ENCODE results near the gene TREML4. TPM values are rescaled to one million over a fixed set of nuclear protein-coding genes. Genes with fewer than 3 reads are reported as not detected.

The TREML4 gene
- total and polyA plus RNA-seq, 3 donors from 2014 or later, result not detected

DNA sequence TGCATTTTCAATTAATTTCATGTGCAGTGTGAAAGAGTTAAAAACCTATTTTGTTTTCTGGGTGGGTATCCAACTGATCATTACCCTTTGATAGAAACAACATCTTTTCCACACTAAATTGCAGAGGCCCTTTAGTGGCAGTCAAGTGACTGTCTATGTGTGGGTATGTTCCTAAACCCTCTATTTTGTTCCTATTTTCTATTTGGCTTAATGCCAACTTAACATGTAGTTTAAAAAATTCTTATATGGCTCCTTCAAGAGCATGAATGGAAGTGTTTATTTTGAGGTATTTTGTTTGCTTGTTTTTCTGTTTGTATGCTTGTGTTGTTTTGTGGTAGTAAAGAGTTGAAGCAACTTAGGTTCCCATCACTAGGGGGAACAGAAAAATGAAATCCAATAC is 38.4 kb downstream of the TREML4 start:
- intact Hi-C loops (cut with DNase I; ENCODE audit: low total_unique reads), result no loop called here
- Histone ChIP-seq H3K9me3 (no peaks in the 10 kb centered on the region), H3K27me3 (no peaks in the 10 kb centered on the region), H3K36me3 (ENCODE audit: low read depth, missing control alignments) (no peaks in the 10 kb centered on the region), H3K4me3 (no peak overlapping the region), H3K27ac (no peak overlapping the region), H3K4me1 (no peaks in the 10 kb centered on the region)
- no peak for DNase-seq
- no peak for TF ChIP-seq POLR2A (IDR thresholded peaks at IDR 0.05)
- no peak for TF ChIP-seq CTCF (IDR thresholded peaks at IDR 0.05)

GRCh38 chr6:41268478-41268877 is 40.3 kb downstream of the TREML4 start:
- intact Hi-C loops (cut with DNase I; ENCODE audit: low total_unique reads), result no loop called here
- H3K36me3 ChIP-seq (ENCODE audit: low read depth, missing control alignments), result no peaks in the 10 kb centered on the region
- H3K27me3 ChIP-seq, result no peaks in the 10 kb centered on the region
- H3K4me1 ChIP-seq, result no peaks in the 10 kb centered on the region
- no peak overlapping the region for H3K27ac ChIP-seq
- DNase-seq, result no peak
- H3K4me3 ChIP-seq, result no peak overlapping the region
- TF ChIP-seq POLR2A (IDR thresholded peaks at IDR 0.05) (no peak), CTCF (IDR thresholded peaks at IDR 0.05) (no peak)
- no peaks in the 10 kb centered on the region for H3K9me3 ChIP-seq

- Histone ChIP-seq H3K27me3 (no peaks in the 10 kb centered on the region), H3K4me3 (no peak overlapping the region), H3K4me1 (no peaks in the 10 kb centered on the region), H3K36me3 (ENCODE audit: low read depth, missing control alignments) (no peaks in the 10 kb centered on the region), H3K27ac (no peak overlapping the region), H3K9me3 (no peaks in the 10 kb centered on the region)
- TF ChIP-seq POLR2A (IDR thresholded peaks at IDR 0.05), result no peak
- no peak for TF ChIP-seq CTCF (IDR thresholded peaks at IDR 0.05)
- intact Hi-C loops (cut with DNase I; ENCODE audit: low total_unique reads), result no loop called here
- DNase-seq, result no peak
- WGBS, 2 donors, result 88 to 97% methylated on average over 2 of the region's 2 CpGs
These were observed 41.0 kb downstream of the TREML4 start for GRCh38 chr6:41269166-41269565.

- no peaks in the 10 kb centered on the region for H3K4me1 ChIP-seq
- WGBS, 2 donors, result 79 to 89% methylated on average over 4 of the region's 4 CpGs
- H3K27ac ChIP-seq, result no peak overlapping the region
- intact Hi-C loops (cut with DNase I; ENCODE audit: low total_unique reads), result no loop called here
- H3K4me3 ChIP-seq, result no peak overlapping the region
- no peak for DNase-seq
- TF ChIP-seq POLR2A (IDR thresholded peaks at IDR 0.05), result no peak
- TF ChIP-seq CTCF (IDR thresholded peaks at IDR 0.05), result no peak
- no peaks in the 10 kb centered on the region for H3K27me3 ChIP-seq
- H3K36me3 ChIP-seq (ENCODE audit: low read depth, missing control alignments), result no peaks in the 10 kb centered on the region
- no peaks in the 10 kb centered on the region for H3K9me3 ChIP-seq
These were observed 41.6 kb downstream of the TREML4 start for GRCh38 chr6:41269716-41270115.

- Histone ChIP-seq H3K4me3 (no peak overlapping the region), H3K36me3 (ENCODE audit: low read depth, missing control alignments) (no peaks in the 10 kb centered on the region), H3K4me1 (no peaks in the 10 kb centered on the region), H3K9me3 (no peaks in the 10 kb centered on the region), H3K27me3 (no peaks in the 10 kb centered on the region), H3K27ac (no peak overlapping the region)
- 75 to 76% methylated on average over 7 of the region's 7 CpGs for WGBS, 2 donors
- peak; percentile 35 for DNase-seq
- intact Hi-C loops (cut with DNase I; ENCODE audit: low total_unique reads), result no loop called here
- TF ChIP-seq POLR2A (IDR thresholded peaks at IDR 0.05), result no peak
- no peak for TF ChIP-seq CTCF (IDR thresholded peaks at IDR 0.05)
These were observed 43.8 kb downstream of the TREML4 start for GRCh38 chr6:41271901-41272395.
